ENCODE data around the gene SLC7A9.
"Not testable (repeated sequence)": the region's sequence is repeated elsewhere in the genome, so short reads cannot be mapped to it uniquely, and the experiment has no call there.

Gene SLC7A9

GRCh38 chr19:32869369-32869965 lies at the start of gene SLC7A9:
TSS of gene SLC7A9 (minus strand) at chr19:32869767. CDS start at chr19:32868534, 1,233 bp downstream.
- DNase-seq = no peak

GRCh38 chr19:32919365-32919764 lies 49.8 kb upstream of the SLC7A9 start:
- no peak for DNase-seq

GRCh38 chr19:32917616-32917996 lies 48.0 kb upstream of the SLC7A9 start:
- no peak for DNase-seq

GRCh38 chr19:32916969-32917615 lies 47.5 kb upstream of the SLC7A9 start:
- DNase-seq = no peak

- no peak for DNase-seq
Observed at GRCh38 chr19:32914879-32915660, 45.5 kb upstream of the SLC7A9 start.

- DNase-seq = no peak
Observed at GRCh38 chr19:32911467-32911866, 41.9 kb upstream of the SLC7A9 start.

- no peak for DNase-seq
Observed at GRCh38 chr19:32910874-32911273, 41.3 kb upstream of the SLC7A9 start.

- no peak for DNase-seq
Observed at GRCh38 chr19:32910094-32910493, 40.5 kb upstream of the SLC7A9 start.

GRCh38 chr19:32909257-32909656 lies 39.7 kb upstream of the SLC7A9 start:
- no peak for DNase-seq

GRCh38 chr19:32908641-32909190 lies 39.1 kb upstream of the SLC7A9 start:
- no peak for DNase-seq

- DNase-seq = no peak
Observed at GRCh38 chr19:32902448-32902847, 32.9 kb upstream of the SLC7A9 start.

GRCh38 chr19:32901504-32902161 lies 32.1 kb upstream of the SLC7A9 start:
- no peak for DNase-seq

GRCh38 chr19:32896516-32897214 lies 27.1 kb upstream of the SLC7A9 start:
- no peak for DNase-seq

GRCh38 chr19:32895384-32895783 lies 25.8 kb upstream of the SLC7A9 start:
- no peak for DNase-seq

GRCh38 chr19:32891609-32892008 lies 22.0 kb upstream of the SLC7A9 start:
- no peak for DNase-seq

GRCh38 chr19:32890841-32891240 lies 21.3 kb upstream of the SLC7A9 start:
- no peak for DNase-seq

- DNase-seq = no peak
Observed at GRCh38 chr19:32890326-32890725, 20.8 kb upstream of the SLC7A9 start.

- no peak for DNase-seq
Observed at GRCh38 chr19:32889137-32889934, 19.8 kb upstream of the SLC7A9 start.

- no peak for DNase-seq
Observed at GRCh38 chr19:32887572-32888215, 18.1 kb upstream of the SLC7A9 start.

GRCh38 chr19:32886241-32886640 lies 16.7 kb upstream of the SLC7A9 start:
- no peak for DNase-seq

GRCh38 chr19:32885255-32885654 lies 15.7 kb upstream of the SLC7A9 start:
- DNase-seq = not testable (repeated sequence)

Data from activated CD4-positive, alpha-beta T cell treated with anti-CD3 and anti-CD28 coated beads for 4 hours (primary cell).